HFF-Myc (cell line): ENCODE measurements around the gene NMU.
"Not testable (repeated sequence)": the region's sequence is repeated elsewhere in the genome, so short reads cannot be mapped to it uniquely, and the experiment has no call there.

ENCODE experiments used
- DNase-seq: peaks from one replicate; pipeline ENCODE4 v3.0.0-alpha.2; 2011; ENCODE audit warnings: low read depth; ENCODE audit errors: extremely low read depth
- H3K4me3 ChIP-seq: replicated peaks from 2 replicates; pipeline ENCODE4 v1.5.1; 2011; ENCODE audit warnings: low read depth, mild to moderate bottlenecking, control low read depth, low read length
- TF ChIP-seq, protein P1 (sequence below): IDR thresholded peaks from 2 replicates; pipeline ENCODE4 v1.5.1; 2012; ENCODE audit warnings: mild to moderate bottlenecking, low read depth, low read length, control low read depth; ENCODE audit errors: missing control alignments

The NMU gene

DNA sequence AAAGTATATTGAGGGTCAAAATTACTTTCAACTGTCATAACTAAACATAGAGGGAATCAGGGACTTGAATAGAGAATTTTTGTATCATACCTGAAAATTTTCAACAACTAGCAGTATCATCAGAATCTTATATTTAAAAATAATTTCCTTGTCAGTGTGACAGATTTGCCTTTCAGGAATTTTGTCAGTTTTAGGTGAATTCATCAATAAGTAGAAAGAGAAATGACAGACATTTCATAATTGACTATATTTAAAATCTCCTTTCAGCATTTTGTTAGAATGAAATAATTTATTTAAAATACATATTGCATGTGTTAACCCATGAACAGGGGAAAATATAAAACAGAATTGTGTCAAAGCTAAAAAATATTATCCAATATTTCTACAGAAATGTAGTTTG is 35.5 kb downstream of the NMU start:
- TF ChIP-seq, protein P1, sequence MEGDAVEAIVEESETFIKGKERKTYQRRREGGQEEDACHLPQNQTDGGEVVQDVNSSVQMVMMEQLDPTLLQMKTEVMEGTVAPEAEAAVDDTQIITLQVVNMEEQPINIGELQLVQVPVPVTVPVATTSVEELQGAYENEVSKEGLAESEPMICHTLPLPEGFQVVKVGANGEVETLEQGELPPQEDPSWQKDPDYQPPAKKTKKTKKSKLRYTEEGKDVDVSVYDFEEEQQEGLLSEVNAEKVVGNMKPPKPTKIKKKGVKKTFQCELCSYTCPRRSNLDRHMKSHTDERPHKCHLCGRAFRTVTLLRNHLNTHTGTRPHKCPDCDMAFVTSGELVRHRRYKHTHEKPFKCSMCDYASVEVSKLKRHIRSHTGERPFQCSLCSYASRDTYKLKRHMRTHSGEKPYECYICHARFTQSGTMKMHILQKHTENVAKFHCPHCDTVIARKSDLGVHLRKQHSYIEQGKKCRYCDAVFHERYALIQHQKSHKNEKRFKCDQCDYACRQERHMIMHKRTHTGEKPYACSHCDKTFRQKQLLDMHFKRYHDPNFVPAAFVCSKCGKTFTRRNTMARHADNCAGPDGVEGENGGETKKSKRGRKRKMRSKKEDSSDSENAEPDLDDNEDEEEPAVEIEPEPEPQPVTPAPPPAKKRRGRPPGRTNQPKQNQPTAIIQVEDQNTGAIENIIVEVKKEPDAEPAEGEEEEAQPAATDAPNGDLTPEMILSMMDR, result no peak
- no peak for DNase-seq
- H3K4me3 ChIP-seq, result no peak overlapping the region

DNA sequence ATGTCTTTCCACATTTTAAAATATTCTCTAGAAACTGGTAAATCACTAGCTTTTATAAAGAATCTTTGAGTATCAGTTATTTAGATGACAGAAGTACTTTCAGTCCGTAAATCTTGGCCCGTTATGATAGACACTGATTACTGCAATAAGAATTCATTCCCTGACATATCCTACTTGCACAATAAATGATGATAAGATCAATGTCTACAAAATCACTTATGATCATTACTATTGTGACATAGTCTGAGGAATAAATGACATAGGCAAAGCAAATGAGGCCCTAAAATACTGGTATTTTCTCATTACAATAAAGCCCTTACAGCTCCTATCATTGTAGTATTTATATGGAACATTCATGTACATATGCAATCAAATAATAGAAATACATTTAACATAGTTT is 37.5 kb downstream of the NMU start:
- TF ChIP-seq, protein P1, result no peak
- no peak overlapping the region for H3K4me3 ChIP-seq
- no peak for DNase-seq

DNA sequence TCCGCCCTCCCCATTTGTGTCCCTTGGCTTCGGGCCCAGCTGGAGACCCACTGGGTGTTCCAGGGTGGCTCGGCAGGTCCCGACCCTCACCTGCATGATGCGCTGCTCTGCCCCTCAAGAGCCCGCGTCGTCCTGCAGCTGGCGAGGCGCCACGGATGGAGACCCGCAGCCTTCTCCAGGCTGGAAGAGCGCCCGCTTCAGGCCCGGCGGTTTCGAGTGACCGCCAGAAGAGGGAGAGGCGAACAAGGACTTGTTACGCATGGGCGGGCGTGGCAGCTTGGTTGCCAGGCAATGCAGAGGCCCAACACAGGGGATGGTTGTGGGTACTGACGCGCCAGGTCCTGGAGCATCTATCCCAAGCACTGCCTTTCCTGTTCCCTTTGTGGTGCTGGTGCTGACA is 44.1 kb downstream of the NMU start, which contains the start of gene PDCL2:
PDCL2 (minus strand) TSS at position 232 of the 400 bp plus-strand sequence; CDS start at position 96, 136 bp downstream.
- TF ChIP-seq, protein P1, result no peak
- no peak within 1 kb of the TSS for H3K4me3 ChIP-seq
- no peak for DNase-seq

DNA sequence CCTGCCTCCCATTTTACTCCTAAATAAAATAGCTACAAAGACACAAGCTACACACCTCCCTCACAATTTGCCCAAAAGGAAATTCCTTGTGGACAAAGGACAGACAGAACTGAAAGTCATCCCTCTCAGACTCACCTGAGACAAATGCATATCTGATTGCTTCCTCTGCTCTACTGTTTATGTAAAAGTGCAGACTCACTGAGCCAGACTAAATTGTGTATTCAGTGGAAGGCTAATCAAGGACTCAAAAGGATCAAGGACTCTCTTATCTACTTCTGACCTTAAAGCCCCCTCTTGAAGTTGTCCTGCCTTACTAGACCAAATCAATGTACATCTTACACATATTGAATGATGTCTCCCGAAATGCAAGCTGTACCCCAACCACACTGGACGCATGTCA is 47.9 kb downstream of the NMU start:
- DNase-seq, result no peak
- TF ChIP-seq, protein P1, result no peak
- no peak overlapping the region for H3K4me3 ChIP-seq

DNA sequence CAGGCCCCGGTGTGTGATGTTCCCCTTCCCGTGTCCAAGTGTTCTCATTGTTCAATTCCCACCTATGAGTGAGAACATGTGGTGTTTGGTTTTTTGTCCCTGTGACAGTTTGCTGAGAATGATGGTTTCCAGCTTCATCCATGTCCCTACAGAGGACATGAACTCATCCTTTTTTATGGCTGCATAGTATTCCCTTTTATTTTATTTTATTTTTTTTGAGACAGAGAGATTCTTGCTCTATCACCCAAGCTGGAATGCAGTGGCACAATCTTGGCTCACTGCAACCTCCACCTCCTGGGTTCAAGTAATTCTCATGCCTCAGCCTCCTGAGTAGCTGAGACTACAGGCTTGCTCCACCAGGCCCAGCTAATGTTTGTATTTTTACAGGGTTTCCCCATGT is 53.3 kb downstream of the NMU start:
- H3K4me3 ChIP-seq, DNase-seq: not testable (repeated sequence)

DNA sequence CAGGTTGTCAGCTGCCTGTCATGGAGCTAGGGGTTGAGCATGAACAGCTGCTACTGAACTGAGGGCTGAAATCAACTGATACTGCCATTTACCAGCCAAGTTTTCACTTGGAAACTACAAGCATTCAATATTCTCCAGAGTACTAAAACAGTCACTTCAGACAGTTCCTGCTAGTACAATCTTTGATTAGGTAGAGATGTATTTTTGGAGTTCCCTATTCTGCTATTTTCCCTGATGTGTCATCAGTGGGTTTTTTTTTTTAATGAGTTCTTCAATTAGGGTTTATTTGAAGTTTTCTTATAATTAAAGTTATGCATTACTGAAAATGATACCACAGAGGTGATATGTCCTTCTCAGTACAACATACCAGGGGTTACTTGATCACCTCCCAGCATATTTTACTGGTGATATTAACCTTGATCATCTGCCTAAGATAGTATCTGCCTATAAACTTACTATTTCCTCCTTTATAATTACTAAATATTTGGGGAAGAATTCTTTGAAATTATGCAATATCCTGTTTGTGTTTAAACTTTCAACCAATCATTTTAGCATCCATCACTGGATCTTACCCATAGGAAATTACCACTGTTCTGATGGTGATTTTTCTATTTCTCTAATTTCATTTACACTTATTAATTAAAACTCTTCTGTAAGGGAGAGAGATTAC is 57.6 kb downstream of the NMU start:
- TF ChIP-seq, protein P1, result no peak
- no peak overlapping the region for H3K4me3 ChIP-seq
- DNase-seq, result no peak

DNA sequence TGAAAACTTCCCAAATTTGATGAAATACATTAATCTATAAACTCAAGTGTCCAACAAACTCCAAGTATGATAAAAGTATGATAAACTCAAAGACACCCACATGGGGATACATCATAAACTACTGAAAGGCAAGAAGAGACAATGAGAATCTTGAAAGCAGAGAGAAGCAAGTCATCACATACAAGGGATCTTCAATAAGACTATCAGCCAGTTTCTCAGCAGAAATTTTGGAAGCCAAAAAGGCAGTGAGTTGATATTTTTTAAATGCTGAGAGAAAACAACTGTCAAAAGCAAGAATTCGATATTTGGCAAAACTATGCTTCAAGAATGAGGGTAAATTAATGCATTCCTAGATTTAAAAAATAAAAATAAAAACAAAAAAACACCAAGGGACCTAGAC is 60.6 kb downstream of the NMU start:
- no peak overlapping the region for H3K4me3 ChIP-seq
- DNase-seq, result no peak
- TF ChIP-seq, protein P1, result no peak
